ENCODE data around the gene JMJD8. TPM values are rescaled to one million over a fixed set of nuclear protein-coding genes. Genes with fewer than 3 reads are reported as not detected.
A peak's percentile ranks its signal among the peaks of the same experiment; 100 is the strongest.

Gene JMJD8
- total RNA-seq, 1 experiment from 2014 or later, result 68.1 TPM

GRCh38 chr16:662095-662494 lies 22.0 kb downstream of the JMJD8 start:
- DNase-seq (ENCODE audit: low read depth), result no peak

GRCh38 chr16:661184-661821 lies 22.8 kb downstream of the JMJD8 start:
- no peak for DNase-seq (ENCODE audit: low read depth)

- peak; percentile 70 for DNase-seq (ENCODE audit: low read depth)
These were observed 23.5 kb downstream of the JMJD8 start for GRCh38 chr16:660459-661183.

- no peak for DNase-seq (ENCODE audit: low read depth)
These were observed 24.0 kb downstream of the JMJD8 start for GRCh38 chr16:660132-660458.

GRCh38 chr16:659618-660017 lies 24.5 kb downstream of the JMJD8 start:
- no peak for DNase-seq (ENCODE audit: low read depth)

GRCh38 chr16:658679-659571 lies 25.2 kb downstream of the JMJD8 start:
- no peak for DNase-seq (ENCODE audit: low read depth)

- DNase-seq (ENCODE audit: low read depth), result no peak
These were observed 26.6 kb downstream of the JMJD8 start for GRCh38 chr16:657487-657886.

GRCh38 chr16:654034-654433 lies 30.1 kb downstream of the JMJD8 start:
- DNase-seq (ENCODE audit: low read depth), result no peak

GRCh38 chr16:652454-653305 lies 31.5 kb downstream of the JMJD8 start:
- DNase-seq (ENCODE audit: low read depth), result no peak

GRCh38 chr16:651844-652243 lies 32.3 kb downstream of the JMJD8 start:
- DNase-seq (ENCODE audit: low read depth), result no peak

GRCh38 chr16:649631-650030 lies 34.5 kb downstream of the JMJD8 start:
- DNase-seq (ENCODE audit: low read depth), result no peak

- peak; percentile 85 for DNase-seq (ENCODE audit: low read depth)
These were observed 35.1 kb downstream of the JMJD8 start, which contains the start of gene WDR90 for GRCh38 chr16:648781-649589. Gene WDR90, plus strand, starts transcription at chr16:649365. Its CDS starts 52 bp downstream, at chr16:649417.

GRCh38 chr16:648071-648780 lies 35.9 kb downstream of the JMJD8 start:
- peak; percentile 51 for DNase-seq (ENCODE audit: low read depth)

GRCh38 chr16:647173-647902 lies 36.8 kb downstream of the JMJD8 start:
- no peak for DNase-seq (ENCODE audit: low read depth)

- no peak for DNase-seq (ENCODE audit: low read depth)
These were observed 37.4 kb downstream of the JMJD8 start for GRCh38 chr16:646679-647172.

- DNase-seq (ENCODE audit: low read depth), result no peak
These were observed 38.1 kb downstream of the JMJD8 start for GRCh38 chr16:645852-646678.

GRCh38 chr16:644556-644955 lies 39.6 kb downstream of the JMJD8 start:
- DNase-seq (ENCODE audit: low read depth), result no peak

GRCh38 chr16:643050-643368 lies 41.1 kb downstream of the JMJD8 start:
- DNase-seq (ENCODE audit: low read depth), result no peak

Data from LHCN-M2 (cell line).